Measurements from ENCODE around the gene UBQLNL.

Gene UBQLNL

GRCh38 chr11:5548440-5548839 lies 31.9 kb upstream of the UBQLNL start, which contains the start of gene OR52H1:
Gene OR52H1, minus strand, starts transcription at chr11:5548540. Its CDS starts 3,035 bp downstream, at chr11:5545505.
- in situ Hi-C loops (cut with MboI; ENCODE audit: low pct_unique_long_range_greater_than_20kb, low sequenced_read_pairs, unreplicated experiment): no loop called here
- no peak for TF ChIP-seq CTCF (IDR thresholded peaks at IDR 0.05; ENCODE audit: extremely low read depth, insufficient read depth, missing control alignments)
- DNase-seq (ENCODE audit: low spot score): no peak

DNA sequence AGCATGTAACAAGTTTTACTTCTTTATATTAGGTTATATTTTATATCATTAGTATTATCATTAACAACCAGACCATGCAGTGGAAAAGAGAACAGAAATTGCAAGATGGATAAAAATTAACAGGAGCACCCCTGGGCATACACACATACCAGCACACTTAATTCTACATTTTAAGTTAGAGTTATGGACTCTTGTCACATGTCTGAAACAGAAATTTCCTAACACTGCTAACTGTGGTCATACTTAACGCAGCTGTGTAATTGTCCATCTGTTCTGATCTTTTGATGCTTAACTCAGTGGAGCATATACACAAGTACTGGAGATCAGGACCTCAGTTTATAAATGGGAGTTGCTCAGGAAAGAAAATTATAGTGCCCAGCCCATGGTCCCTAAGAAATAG lies 31.5 kb upstream of the UBQLNL start:
- TF ChIP-seq CTCF (IDR thresholded peaks at IDR 0.05; ENCODE audit: extremely low read depth, insufficient read depth, missing control alignments): no peak
- in situ Hi-C loops (cut with MboI; ENCODE audit: low pct_unique_long_range_greater_than_20kb, low sequenced_read_pairs, unreplicated experiment): no loop called here
- no peak for DNase-seq (ENCODE audit: low spot score)

DNA sequence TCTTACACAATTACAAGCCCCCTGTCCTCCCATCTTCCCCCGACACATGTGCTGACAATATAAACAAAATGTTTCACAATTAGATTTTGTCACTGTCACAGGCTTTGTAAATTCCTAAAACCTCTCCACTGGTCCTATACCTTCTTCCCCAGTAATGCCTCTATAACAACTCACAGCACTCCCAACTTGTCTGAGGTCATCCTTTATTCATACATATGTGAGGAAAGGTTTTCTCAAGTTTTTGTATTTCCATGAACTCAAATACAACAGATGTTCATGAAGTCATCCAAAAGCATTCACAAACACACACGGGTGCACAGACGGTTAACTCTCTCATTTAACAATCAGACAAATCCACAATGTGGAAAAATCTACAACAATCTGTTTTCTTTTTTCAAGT lies 30.0 kb upstream of the UBQLNL start:
- no peak for TF ChIP-seq CTCF (IDR thresholded peaks at IDR 0.05; ENCODE audit: extremely low read depth, insufficient read depth, missing control alignments)
- in situ Hi-C loops (cut with MboI; ENCODE audit: low pct_unique_long_range_greater_than_20kb, low sequenced_read_pairs, unreplicated experiment): no loop called here
- DNase-seq (ENCODE audit: low spot score): no peak

GRCh38 chr11:5541427-5541826 lies 24.9 kb upstream of the UBQLNL start:
- DNase-seq (ENCODE audit: low spot score): no peak
- in situ Hi-C loops (cut with MboI; ENCODE audit: low pct_unique_long_range_greater_than_20kb, low sequenced_read_pairs, unreplicated experiment): no loop called here
- TF ChIP-seq CTCF (IDR thresholded peaks at IDR 0.05; ENCODE audit: extremely low read depth, insufficient read depth, missing control alignments): no peak

GRCh38 chr11:5536482-5536881 lies 20.0 kb upstream of the UBQLNL start:
- no peak for DNase-seq (ENCODE audit: low spot score)
- no peak for TF ChIP-seq CTCF (IDR thresholded peaks at IDR 0.05; ENCODE audit: extremely low read depth, insufficient read depth, missing control alignments)
- in situ Hi-C loops (cut with MboI; ENCODE audit: low pct_unique_long_range_greater_than_20kb, low sequenced_read_pairs, unreplicated experiment): no loop called here

GRCh38 chr11:5534046-5534445 lies 17.5 kb upstream of the UBQLNL start:
- in situ Hi-C loops (cut with MboI; ENCODE audit: low pct_unique_long_range_greater_than_20kb, low sequenced_read_pairs, unreplicated experiment): no loop called here
- no peak for TF ChIP-seq CTCF (IDR thresholded peaks at IDR 0.05; ENCODE audit: extremely low read depth, insufficient read depth, missing control alignments)
- DNase-seq (ENCODE audit: low spot score): no peak
